Measurements from ENCODE around the gene JADE2. TPM values are rescaled to one million over a fixed set of nuclear protein-coding genes. Genes with fewer than 3 reads are reported as not detected.

The JADE2 gene
- total and polyA plus RNA-seq, 4 donors = 3.9 to 11.4 (median 5.5) TPM

DNA sequence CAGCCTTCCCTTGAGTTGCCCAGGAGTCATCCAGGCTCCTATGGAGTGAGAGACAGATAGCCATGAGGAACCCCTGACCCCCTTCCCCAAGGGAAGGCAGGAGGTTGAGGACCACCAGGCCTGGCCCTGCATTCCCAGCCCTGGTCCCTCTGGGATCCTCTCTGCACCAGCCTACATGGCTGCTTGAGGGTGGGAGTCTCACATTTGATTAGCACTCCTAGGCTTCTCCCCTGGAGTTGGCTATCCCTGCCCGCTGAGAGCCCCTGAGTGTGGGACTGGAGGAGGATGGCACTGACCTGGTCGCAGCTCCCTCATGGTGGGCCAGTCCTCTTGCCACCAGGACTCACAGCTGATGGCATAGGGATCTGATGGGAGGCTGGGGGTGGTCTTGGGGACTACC is 60.5 kb downstream of the JADE2 start:
- H3K27me3 ChIP-seq (ENCODE audit: control insufficient read depth in 4 of 4, insufficient read depth in 4 of 4, low read length in 3 of 4) = no peaks in the 10 kb centered on the region
- no peaks in the 10 kb centered on the region for H3K36me3 ChIP-seq (ENCODE audit: control insufficient read depth in 4 of 4, insufficient read depth in 3 of 4, low read depth in 1 of 4, low read length in 3 of 4)
- DNase-seq (ENCODE audit: low spot score) = no peak
- no peak overlapping the region for H3K4me3 ChIP-seq (ENCODE audit: low read depth in 1 of 3, low read length in 3 of 3)
- H3K27ac ChIP-seq (ENCODE audit: low read depth in 1 of 2, low read length in 2 of 2) = no peak overlapping the region
- 97% methylated on average over 2 of the region's 2 CpGs for WGBS
- no peak overlapping the region for H3K9ac ChIP-seq (ENCODE audit: low read depth in 1 of 2, low read length in 2 of 2)
- TF ChIP-seq GABPA (IDR thresholded peaks at IDR 0.05 in 1 of 2, conservative IDR thresholded peaks at IDR 0.05 in 1 of 2) = no peak
- no peak for TF ChIP-seq FOXA1 (IDR thresholded peaks at IDR 0.05)
- TF ChIP-seq, protein P1, sequence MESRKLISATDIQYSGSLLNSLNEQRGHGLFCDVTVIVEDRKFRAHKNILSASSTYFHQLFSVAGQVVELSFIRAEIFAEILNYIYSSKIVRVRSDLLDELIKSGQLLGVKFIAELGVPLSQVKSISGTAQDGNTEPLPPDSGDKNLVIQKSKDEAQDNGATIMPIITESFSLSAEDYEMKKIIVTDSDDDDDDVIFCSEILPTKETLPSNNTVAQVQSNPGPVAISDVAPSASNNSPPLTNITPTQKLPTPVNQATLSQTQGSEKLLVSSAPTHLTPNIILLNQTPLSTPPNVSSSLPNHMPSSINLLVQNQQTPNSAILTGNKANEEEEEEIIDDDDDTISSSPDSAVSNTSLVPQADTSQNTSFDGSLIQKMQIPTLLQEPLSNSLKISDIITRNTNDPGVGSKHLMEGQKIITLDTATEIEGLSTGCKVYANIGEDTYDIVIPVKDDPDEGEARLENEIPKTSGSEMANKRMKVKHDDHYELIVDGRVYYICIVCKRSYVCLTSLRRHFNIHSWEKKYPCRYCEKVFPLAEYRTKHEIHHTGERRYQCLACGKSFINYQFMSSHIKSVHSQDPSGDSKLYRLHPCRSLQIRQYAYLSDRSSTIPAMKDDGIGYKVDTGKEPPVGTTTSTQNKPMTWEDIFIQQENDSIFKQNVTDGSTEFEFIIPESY (IDR thresholded peaks at IDR 0.05) = no peak
- TF ChIP-seq, protein P2, sequence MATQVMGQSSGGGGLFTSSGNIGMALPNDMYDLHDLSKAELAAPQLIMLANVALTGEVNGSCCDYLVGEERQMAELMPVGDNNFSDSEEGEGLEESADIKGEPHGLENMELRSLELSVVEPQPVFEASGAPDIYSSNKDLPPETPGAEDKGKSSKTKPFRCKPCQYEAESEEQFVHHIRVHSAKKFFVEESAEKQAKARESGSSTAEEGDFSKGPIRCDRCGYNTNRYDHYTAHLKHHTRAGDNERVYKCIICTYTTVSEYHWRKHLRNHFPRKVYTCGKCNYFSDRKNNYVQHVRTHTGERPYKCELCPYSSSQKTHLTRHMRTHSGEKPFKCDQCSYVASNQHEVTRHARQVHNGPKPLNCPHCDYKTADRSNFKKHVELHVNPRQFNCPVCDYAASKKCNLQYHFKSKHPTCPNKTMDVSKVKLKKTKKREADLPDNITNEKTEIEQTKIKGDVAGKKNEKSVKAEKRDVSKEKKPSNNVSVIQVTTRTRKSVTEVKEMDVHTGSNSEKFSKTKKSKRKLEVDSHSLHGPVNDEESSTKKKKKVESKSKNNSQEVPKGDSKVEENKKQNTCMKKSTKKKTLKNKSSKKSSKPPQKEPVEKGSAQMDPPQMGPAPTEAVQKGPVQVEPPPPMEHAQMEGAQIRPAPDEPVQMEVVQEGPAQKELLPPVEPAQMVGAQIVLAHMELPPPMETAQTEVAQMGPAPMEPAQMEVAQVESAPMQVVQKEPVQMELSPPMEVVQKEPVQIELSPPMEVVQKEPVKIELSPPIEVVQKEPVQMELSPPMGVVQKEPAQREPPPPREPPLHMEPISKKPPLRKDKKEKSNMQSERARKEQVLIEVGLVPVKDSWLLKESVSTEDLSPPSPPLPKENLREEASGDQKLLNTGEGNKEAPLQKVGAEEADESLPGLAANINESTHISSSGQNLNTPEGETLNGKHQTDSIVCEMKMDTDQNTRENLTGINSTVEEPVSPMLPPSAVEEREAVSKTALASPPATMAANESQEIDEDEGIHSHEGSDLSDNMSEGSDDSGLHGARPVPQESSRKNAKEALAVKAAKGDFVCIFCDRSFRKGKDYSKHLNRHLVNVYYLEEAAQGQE (IDR thresholded peaks at IDR 0.05) = no peak
- TF ChIP-seq, protein P3, sequence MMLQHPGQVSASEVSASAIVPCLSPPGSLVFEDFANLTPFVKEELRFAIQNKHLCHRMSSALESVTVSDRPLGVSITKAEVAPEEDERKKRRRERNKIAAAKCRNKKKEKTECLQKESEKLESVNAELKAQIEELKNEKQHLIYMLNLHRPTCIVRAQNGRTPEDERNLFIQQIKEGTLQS (IDR thresholded peaks at IDR 0.05) = no peak
- H3K4me1 ChIP-seq (ENCODE audit: control insufficient read depth in 4 of 4, insufficient read depth in 4 of 4, low read length in 3 of 4) = peaks cover 2 to 22% (median 17%) of the 10 kb centered on the region in 4 donors
- no peaks in the 10 kb centered on the region for H3K9me3 ChIP-seq (ENCODE audit: control insufficient read depth in 4 of 4, low read length in 3 of 4)

DNA sequence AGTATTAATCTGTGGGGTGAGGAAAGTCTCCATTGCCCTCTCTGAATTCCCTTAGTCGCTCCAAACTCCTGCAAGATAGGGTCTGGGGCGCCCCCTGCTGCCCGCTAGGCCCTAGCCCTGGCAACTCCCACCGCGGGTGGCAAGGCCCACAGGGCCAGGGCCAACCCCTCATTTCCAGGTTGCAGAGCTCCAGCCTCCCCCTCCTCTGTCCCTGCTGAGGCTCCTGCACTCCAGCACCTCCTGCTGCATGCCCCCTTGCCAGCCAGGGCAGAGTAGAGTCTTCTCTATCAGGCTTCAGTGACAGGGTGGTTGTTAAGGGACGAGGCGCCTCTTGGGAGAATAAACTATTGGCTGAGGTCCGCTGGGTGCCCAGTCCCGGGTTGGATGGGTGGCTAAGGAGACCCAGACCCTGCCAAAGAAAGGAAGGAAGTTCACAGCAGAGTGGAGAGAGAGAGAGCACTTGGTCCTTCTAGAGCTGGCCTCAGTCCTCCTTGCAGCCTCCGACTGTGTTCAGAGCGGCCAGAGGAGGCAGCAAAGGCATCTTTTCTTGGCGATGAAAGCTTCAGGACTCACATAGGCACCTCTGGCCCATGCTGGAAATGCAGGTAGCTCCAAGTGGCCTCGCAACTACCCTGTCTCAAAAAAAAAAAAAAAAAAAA is 61.5 kb downstream of the JADE2 start:
- DNase-seq (ENCODE audit: low spot score) = peak; percentile 82
- 35% methylated on average over 13 of the region's 13 CpGs for WGBS
- Histone ChIP-seq H3K9me3 (ENCODE audit: control insufficient read depth in 4 of 4, low read length in 3 of 4) (no peaks in the 10 kb centered on the region), H3K4me1 (ENCODE audit: control insufficient read depth in 4 of 4, insufficient read depth in 4 of 4, low read length in 3 of 4) (peaks cover under 1 to 12% (median 7%) of the 10 kb centered on the region in 4 donors), H3K27me3 (ENCODE audit: control insufficient read depth in 4 of 4, insufficient read depth in 4 of 4, low read length in 3 of 4) (no peaks in the 10 kb centered on the region), H3K4me3 (ENCODE audit: low read depth in 1 of 3, low read length in 3 of 3) (no peak overlapping the region), H3K9ac (ENCODE audit: low read depth in 1 of 2, low read length in 2 of 2) (no peak overlapping the region), H3K36me3 (ENCODE audit: control insufficient read depth in 4 of 4, insufficient read depth in 3 of 4, low read depth in 1 of 4, low read length in 3 of 4) (no peaks in the 10 kb centered on the region), H3K27ac (ENCODE audit: low read depth in 1 of 2, low read length in 2 of 2) (no peak overlapping the region)
- TF ChIP-seq SP1 (IDR thresholded peaks at IDR 0.05) (no peak), HNF4A (conservative IDR thresholded peaks at IDR 0.05) (peak in 1 of 2 donors; percentile 15), RAD21 (IDR thresholded peaks at IDR 0.05) (peak; percentile 75 to 83)
- TF ChIP-seq, protein P4, sequence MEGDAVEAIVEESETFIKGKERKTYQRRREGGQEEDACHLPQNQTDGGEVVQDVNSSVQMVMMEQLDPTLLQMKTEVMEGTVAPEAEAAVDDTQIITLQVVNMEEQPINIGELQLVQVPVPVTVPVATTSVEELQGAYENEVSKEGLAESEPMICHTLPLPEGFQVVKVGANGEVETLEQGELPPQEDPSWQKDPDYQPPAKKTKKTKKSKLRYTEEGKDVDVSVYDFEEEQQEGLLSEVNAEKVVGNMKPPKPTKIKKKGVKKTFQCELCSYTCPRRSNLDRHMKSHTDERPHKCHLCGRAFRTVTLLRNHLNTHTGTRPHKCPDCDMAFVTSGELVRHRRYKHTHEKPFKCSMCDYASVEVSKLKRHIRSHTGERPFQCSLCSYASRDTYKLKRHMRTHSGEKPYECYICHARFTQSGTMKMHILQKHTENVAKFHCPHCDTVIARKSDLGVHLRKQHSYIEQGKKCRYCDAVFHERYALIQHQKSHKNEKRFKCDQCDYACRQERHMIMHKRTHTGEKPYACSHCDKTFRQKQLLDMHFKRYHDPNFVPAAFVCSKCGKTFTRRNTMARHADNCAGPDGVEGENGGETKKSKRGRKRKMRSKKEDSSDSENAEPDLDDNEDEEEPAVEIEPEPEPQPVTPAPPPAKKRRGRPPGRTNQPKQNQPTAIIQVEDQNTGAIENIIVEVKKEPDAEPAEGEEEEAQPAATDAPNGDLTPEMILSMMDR (IDR thresholded peaks at IDR 0.05; ENCODE audit: low read depth, low read length, missing input control) = peak; percentile 75
- TF ChIP-seq, protein P2 (IDR thresholded peaks at IDR 0.05) = no peak

All from liver (tissue), 9 donors.